ENCODE data around the gene EEF2K.

The EEF2K gene

DNA sequence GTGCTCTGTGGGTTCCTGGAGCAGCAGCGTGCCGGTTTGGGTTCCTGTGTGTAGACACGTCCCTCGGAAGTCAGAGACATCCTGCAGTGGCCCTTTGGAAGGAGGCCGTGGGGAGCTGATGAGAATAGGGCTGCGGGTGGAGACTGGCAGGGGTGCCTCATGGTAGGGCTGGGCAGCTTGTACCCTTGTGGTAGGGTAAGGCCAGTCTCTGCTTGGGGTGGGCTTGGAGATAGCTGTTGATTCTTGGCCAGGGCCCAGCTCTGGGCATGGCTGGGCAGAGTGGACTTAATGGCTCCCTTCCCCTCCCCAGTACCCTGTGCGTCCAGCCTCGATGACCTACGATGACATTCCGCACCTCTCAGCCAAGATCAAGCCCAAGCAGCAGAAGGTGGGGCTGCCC lies 101.8 kb downstream of the EEF2K start:
- no peak for ATAC-seq
- TF ChIP-seq GLIS3 (CRISPR knock-in tag; IDR thresholded peaks at IDR 0.05) (no peak), BACH2 (CRISPR knock-in tag; IDR thresholded peaks at IDR 0.05; ENCODE audit: borderline replicate concordance) (no peak), OSR1 (CRISPR knock-in tag; IDR thresholded peaks at IDR 0.05) (no peak), ZFP3 (CRISPR knock-in tag; IDR thresholded peaks at IDR 0.05) (no peak), SNAI2 (CRISPR knock-in tag; IDR thresholded peaks at IDR 0.05) (no peak), ZFP30 (CRISPR knock-in tag; IDR thresholded peaks at IDR 0.05) (no peak)

- ATAC-seq = no peak
- TF ChIP-seq OSR1 (CRISPR knock-in tag; IDR thresholded peaks at IDR 0.05) = no peak
- TF ChIP-seq GLIS3 (CRISPR knock-in tag; IDR thresholded peaks at IDR 0.05) = no peak
- TF ChIP-seq PATZ1 (CRISPR knock-in tag; IDR thresholded peaks at IDR 0.05; ENCODE audit: borderline replicate concordance) = no peak
- TF ChIP-seq ZNF8 (CRISPR knock-in tag; IDR thresholded peaks at IDR 0.05) = no peak
- no peak for TF ChIP-seq CREB5 (CRISPR knock-in tag; IDR thresholded peaks at IDR 0.05; ENCODE audit: low read depth)
- TF ChIP-seq ESRRG (CRISPR knock-in tag; IDR thresholded peaks at IDR 0.05) = no peak
- TF ChIP-seq POU6F1 (CRISPR knock-in tag; IDR thresholded peaks at IDR 0.05; ENCODE audit: borderline replicate concordance, low read depth) = no peak
- no peak for TF ChIP-seq CSRNP3 (CRISPR knock-in tag; IDR thresholded peaks at IDR 0.05)
- no peak for TF ChIP-seq PPARA (CRISPR knock-in tag; IDR thresholded peaks at IDR 0.05; ENCODE audit: borderline replicate concordance)
Observed at GRCh38 chr16:22308824-22309520, 102.9 kb downstream of the EEF2K start.

- TF ChIP-seq ZC3H10 (CRISPR knock-in tag; IDR thresholded peaks at IDR 0.05) = no peak
- TF ChIP-seq PATZ1 (CRISPR knock-in tag; IDR thresholded peaks at IDR 0.05; ENCODE audit: borderline replicate concordance) = no peak
- no peak for TF ChIP-seq ZNF8 (CRISPR knock-in tag; IDR thresholded peaks at IDR 0.05)
- no peak for TF ChIP-seq OSR1 (CRISPR knock-in tag; IDR thresholded peaks at IDR 0.05)
- TF ChIP-seq CREB5 (CRISPR knock-in tag; IDR thresholded peaks at IDR 0.05; ENCODE audit: low read depth) = no peak
- TF ChIP-seq ARNTL (CRISPR knock-in tag; IDR thresholded peaks at IDR 0.05; ENCODE audit: borderline replicate concordance, low read depth) = no peak
- no peak for TF ChIP-seq ZNF70 (CRISPR knock-in tag; IDR thresholded peaks at IDR 0.05)
- no peak for TF ChIP-seq BACH2 (CRISPR knock-in tag; IDR thresholded peaks at IDR 0.05; ENCODE audit: borderline replicate concordance)
- no peak for TF ChIP-seq GLIS3 (CRISPR knock-in tag; IDR thresholded peaks at IDR 0.05)
- no peak for ATAC-seq
Observed at GRCh38 chr16:22311520-22311919, 105.4 kb downstream of the EEF2K start.

Data from SK-N-SH treated with all-trans-retinoic acid at 6 μM for 48 hours (cell line).